ENCODE measurements around the gene REEP6. TPM values are rescaled to one million over a fixed set of nuclear protein-coding genes. Genes with fewer than 3 reads are reported as not detected.

The REEP6 gene
- total and polyA plus RNA-seq, 2 of the 4 experiments (the other 2 are of a cell fraction) = 1.3 to 2.2 TPM

GRCh38 chr19:1532003-1532402 lies 41.0 kb downstream of the REEP6 start:
- H2BK5ac ChIP-seq (ENCODE audit: low read depth, low read length, poor library complexity, severe bottlenecking) = no peak overlapping the region
- no peak overlapping the region for H2BK120ac ChIP-seq (ENCODE audit: low read depth, low read length)
- H3K9me1 ChIP-seq (ENCODE audit: insufficient read depth, low read length) = no peaks in the 10 kb centered on the region
- H3K36me3 ChIP-seq (ENCODE audit: control insufficient read depth, insufficient read depth, low read length) = no peaks in the 10 kb centered on the region
- intact Hi-C loops (cut with micrococcal nuclease) (no loop called here), dilution Hi-C loops (cut with HindIII; ENCODE audit: low sequenced_read_pairs, unreplicated experiment) (no loop called here), in situ Hi-C loops (cut with MboI; ENCODE audit: low sequenced_read_pairs) (loop anchor here (25.0 kb wide), 1 partner anchor 255 kb away; no protein-coding TSS in a partner anchor)
- no peaks in the 10 kb centered on the region for H3K9me3 ChIP-seq (ENCODE audit: control insufficient read depth, insufficient read depth, low read length)
- H3K27me3 ChIP-seq (ENCODE audit: control insufficient read depth, insufficient read depth, low read length) = peaks cover 3% of the 10 kb centered on the region
- no peak overlapping the region for H4K91ac ChIP-seq (ENCODE audit: insufficient read depth, low read depth, low read length)
- H3K4me3 ChIP-seq (ENCODE audit: insufficient read depth, low read depth, low read length) = no peak overlapping the region
- no peaks in the 10 kb centered on the region; the same call in 1 of the 2 replicates for H4K20me1 ChIP-seq (ENCODE audit: insufficient read depth, low read length)
- no TSS peak for BruUV-seq (replicated peaks)
- H3K14ac ChIP-seq (replicated peaks; ENCODE audit: low read depth, low read length) = no peak overlapping the region
- CTCF ChIA-PET = interaction anchor here (1.1 kb wide), 1 partner anchor 14 kb away, joined by 4 read pairs; no protein-coding TSS in a partner anchor
- no peak overlapping the region for H3K4ac ChIP-seq (ENCODE audit: low read depth, low read length)
- DNase-seq (no peak), ATAC-seq (ENCODE audit: low read depth) (no peak)
- WGBS, 2 experiments (ENCODE audit: extremely low coverage in 2 of 2, insufficient read length in 1 of 2) = 90% methylated on average over 2 of the region's 9 CpGs; no CpG with 5 or more reads in 1 of the 2 experiments
- no peak overlapping the region for H2AK5ac ChIP-seq (ENCODE audit: low read depth, low read length)
- no peak overlapping the region for H2AK9ac ChIP-seq (replicated peaks; ENCODE audit: low read depth, low read length, poor library complexity)
- H3K4me2 ChIP-seq (ENCODE audit: low read depth, low read length) = no peak overlapping the region
- H3K9ac ChIP-seq (ENCODE audit: low read depth, low read length) = no peak overlapping the region
- H4K8ac ChIP-seq (ENCODE audit: low read depth in 2 of 2, low read length in 2 of 2) = no peak overlapping the region
- no peak overlapping the region for H3K27ac ChIP-seq (ENCODE audit: insufficient read depth, low read length)
- POLR2A ChIA-PET (ENCODE audit: unreplicated experiment) = no interaction called here
- TF ChIP-seq MXI1 (IDR thresholded peaks at IDR 0.05; ENCODE audit: borderline replicate concordance, low read depth, low read length) (no peak), USF2 (IDR thresholded peaks at IDR 0.05; ENCODE audit: low read depth, low read length) (no peak), RFX5 (IDR thresholded peaks at IDR 0.05; ENCODE audit: low read depth, low read length) (no peak), CHD1 (IDR thresholded peaks at IDR 0.05; ENCODE audit: low read depth, low read length) (no peak), FOS (IDR thresholded peaks at IDR 0.05; ENCODE audit: low read depth, low read length) (no peak), CTCF (conservative IDR thresholded peaks at IDR 0.05; ENCODE audit: low read depth, low read length) (no peak), BHLHE40 (IDR thresholded peaks at IDR 0.05; ENCODE audit: low read depth, low read length) (no peak), ELK1 (IDR thresholded peaks at IDR 0.05; ENCODE audit: borderline replicate concordance, low read depth, low read length) (no peak), CEBPB (IDR thresholded peaks at IDR 0.05; ENCODE audit: low read depth, low read length) (no peak)
- no peak overlapping the region for H3K18ac ChIP-seq (ENCODE audit: low read depth, low read length)
- no peak overlapping the region for H4K5ac ChIP-seq (ENCODE audit: low read depth, low read length)
- H2BK15ac ChIP-seq (ENCODE audit: low read depth, low read length) = no peak overlapping the region
- no peaks in the 10 kb centered on the region for H3K4me1 ChIP-seq (ENCODE audit: control insufficient read depth, insufficient read depth, low read length)
- H2BK20ac ChIP-seq (ENCODE audit: low read depth, low read length) = no peak overlapping the region
- H3K23ac ChIP-seq (ENCODE audit: low read depth, low read length) = no peak overlapping the region
- no peak overlapping the region for H3K56ac ChIP-seq (ENCODE audit: extremely low read depth, insufficient read depth, low read length)
- H2AFZ ChIP-seq (replicated peaks; ENCODE audit: low read length, poor library complexity) = no peak overlapping the region
- H3K79me1 ChIP-seq (ENCODE audit: low read depth in 1 of 2, low read length in 2 of 2) = no peaks in the 10 kb centered on the region
